T-helper 9 cell (primary cell): ENCODE results near the gene ADAP2.
"Not testable (repeated sequence)": the region's sequence is repeated elsewhere in the genome, so short reads cannot be mapped to it uniquely, and the experiment has no call there.

ENCODE experiments used
- DNase-seq: peaks from one replicate; pipeline ENCODE4 v3.0.0-alpha.2; 2020

Gene ADAP2

GRCh38 chr17:30970831-30971567 is 49.3 kb downstream of the ADAP2 start, which contains the start of gene RNF135:
RNF135 (plus strand) TSS chr17:30971039; CDS start chr17:30971074, 35 bp downstream.
- peak; percentile 37 for DNase-seq

GRCh38 chr17:30975042-30975820 is 53.5 kb downstream of the ADAP2 start:
- no peak for DNase-seq

- not testable (repeated sequence) for DNase-seq
These were observed 58.2 kb downstream of the ADAP2 start for GRCh38 chr17:30979919-30980318.

GRCh38 chr17:30981531-30982519 is 60.1 kb downstream of the ADAP2 start:
- DNase-seq, result no peak

GRCh38 chr17:30982855-30983254 is 61.1 kb downstream of the ADAP2 start:
- no peak for DNase-seq

GRCh38 chr17:30990458-30990857 is 68.7 kb downstream of the ADAP2 start:
- DNase-seq, result no peak

GRCh38 chr17:30992551-30992950 is 70.8 kb downstream of the ADAP2 start:
- no peak for DNase-seq

- DNase-seq, result no peak
These were observed 73.6 kb downstream of the ADAP2 start for GRCh38 chr17:30995347-30995746.

- DNase-seq, result no peak
These were observed 74.7 kb downstream of the ADAP2 start for GRCh38 chr17:30996486-30996885.

- DNase-seq, result no peak
These were observed 75.5 kb downstream of the ADAP2 start for GRCh38 chr17:30997270-30997669.

- DNase-seq, result no peak
These were observed 76.1 kb downstream of the ADAP2 start for GRCh38 chr17:30997842-30998241.

GRCh38 chr17:31002047-31002446 is 80.3 kb downstream of the ADAP2 start:
- no peak for DNase-seq

GRCh38 chr17:31003225-31003866 is 81.6 kb downstream of the ADAP2 start:
- DNase-seq, result no peak

- no peak for DNase-seq
These were observed 82.4 kb downstream of the ADAP2 start for GRCh38 chr17:31004160-31004559.

GRCh38 chr17:31007695-31008373 is 86.1 kb downstream of the ADAP2 start:
- no peak for DNase-seq

- DNase-seq, result peak; percentile 45
These were observed 86.8 kb downstream of the ADAP2 start for GRCh38 chr17:31008374-31009041.
